Esophagus squamous epithelium (tissue), 5 donors: ENCODE data around the gene TMEM163. TPM values are rescaled to one million over a fixed set of nuclear protein-coding genes. Genes with fewer than 3 reads are reported as not detected.

Source experiments
- DNase-seq: peaks from one replicate; lab custom pipeline; 2025; lab: John Stamatoyannopoulos, UW
- H3K27ac ChIP-seq, 4 donors: fragments of 200-600 bp; sonication (generic); one replicate each; pipeline ENCODE4 v1.5.1; 2016 to 2019; ENCODE audit warnings: mild to moderate bottlenecking in 1 of 4
- H3K27me3 ChIP-seq, 4 donors: fragments of 200-600 bp; sonication (generic); 1 replicate in 3 of 4; 2 replicates in 1 of 4; pipeline versions ENCODE4 v1.5.1 to v1.6.0; 2017 to 2021; ENCODE audit warnings: antibody characterized with exemption in 1 of 4
- H3K36me3 ChIP-seq, 3 donors: fragments of 200-600 bp; sonication (generic); one replicate each; pipeline ENCODE4 v1.5.1; 2016 to 2019
- H3K4me1 ChIP-seq, 3 donors: fragments of 200-600 bp; sonication (generic); one replicate each; pipeline ENCODE4 v1.5.1; 2017 to 2019
- H3K4me3 ChIP-seq, 4 donors: fragments of 200-600 bp; sonication (generic); 1 replicate in 3 of 4; 2 replicates in 1 of 4; pipeline ENCODE4 v1.5.1; 2016 to 2019; ENCODE audit warnings: mild to moderate bottlenecking in 2 of 4, moderate library complexity in 1 of 4
- H3K9me3 ChIP-seq, 3 donors: fragments of 200-600 bp; sonication (generic); one replicate each; pipeline ENCODE4 v1.5.1; 2016 to 2019
- POLR2A ChIP-seq, 4 donors: fragments of 450-650 bp; IDR thresholded peaks; one replicate each; pipeline ENCODE4 v1.6.1; 2017; ENCODE audit warnings: antibody characterized with exemption in 4 of 4, mild to moderate bottlenecking in 4 of 4, moderate library complexity in 3 of 4
- WGBS, 2 donors: methylation state at CpG; one replicate each; pipeline ENCODE4 v1.1.5; 2018; 5-methylcytosine and 5-hydroxymethylcytosine counted together
- intact Hi-C: fragments of 100-400 bp; cut with DNase I; formaldehyde crosslinking; loops from one replicate; pipeline ENCODE4 v1.15.0; 2022
- total RNA-seq, 4 donors: library from RNA; depleted of rRNA; stranded (reverse); fragments of >200 nt; gene quantifications; one replicate each; pipeline ENCODE4 v1.1.0, GENCODE V29; 2016
- TF ChIP-seq, protein P1 (sequence below), 6 experiments: fragments of 450-650 bp in 4 of 6; fragments of 200-600 bp in 2 of 6; sonication (generic) in 2 of 6; IDR thresholded peaks; one replicate each; pipeline ENCODE4 v1.5.1; 2016 to 2019; ENCODE audit warnings: antibody characterized with exemption in 6 of 6, mild to moderate bottlenecking in 4 of 6, moderate library complexity in 4 of 6
- donor health status: DM: yes; HTN: yes; CAD: no.

The TMEM163 gene
- total RNA-seq, 4 donors from 2014 or later: 0.09 to 0.19 (median 0.12) TPM; not detected in 1

DNA sequence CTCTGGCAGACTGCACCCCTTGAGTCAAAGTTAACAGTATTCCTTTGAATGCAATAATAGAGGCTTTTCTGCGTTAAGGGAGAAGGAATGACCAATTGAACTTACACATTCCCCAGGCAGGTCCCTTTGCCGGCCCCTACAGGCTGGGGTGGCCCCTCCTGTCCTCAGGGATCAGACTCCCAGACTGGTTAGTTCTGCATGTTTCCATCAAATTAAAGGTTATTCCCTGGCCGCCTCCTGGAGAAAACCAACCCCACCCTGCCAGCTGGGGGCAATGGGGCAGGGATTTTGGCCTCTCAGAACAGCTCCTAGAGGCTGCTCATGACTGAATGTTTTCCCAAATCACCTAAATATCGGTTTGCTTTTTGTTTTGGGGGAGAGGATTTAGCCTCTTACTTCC is 265.3 kb downstream of the TMEM163 start:
- Histone ChIP-seq H3K9me3 (no peaks in the 10 kb centered on the region), H3K4me3 (no peak overlapping the region), H3K36me3 (peaks cover 0 to 20% (median 0%) of the 10 kb centered on the region in 3 donors), H3K4me1 (no peaks in the 10 kb centered on the region), H3K27ac (no peak overlapping the region), H3K27me3 (no peaks in the 10 kb centered on the region)
- WGBS, 2 donors: 86 to 87% methylated on average over 4 of the region's 4 CpGs
- TF ChIP-seq, protein P1, sequence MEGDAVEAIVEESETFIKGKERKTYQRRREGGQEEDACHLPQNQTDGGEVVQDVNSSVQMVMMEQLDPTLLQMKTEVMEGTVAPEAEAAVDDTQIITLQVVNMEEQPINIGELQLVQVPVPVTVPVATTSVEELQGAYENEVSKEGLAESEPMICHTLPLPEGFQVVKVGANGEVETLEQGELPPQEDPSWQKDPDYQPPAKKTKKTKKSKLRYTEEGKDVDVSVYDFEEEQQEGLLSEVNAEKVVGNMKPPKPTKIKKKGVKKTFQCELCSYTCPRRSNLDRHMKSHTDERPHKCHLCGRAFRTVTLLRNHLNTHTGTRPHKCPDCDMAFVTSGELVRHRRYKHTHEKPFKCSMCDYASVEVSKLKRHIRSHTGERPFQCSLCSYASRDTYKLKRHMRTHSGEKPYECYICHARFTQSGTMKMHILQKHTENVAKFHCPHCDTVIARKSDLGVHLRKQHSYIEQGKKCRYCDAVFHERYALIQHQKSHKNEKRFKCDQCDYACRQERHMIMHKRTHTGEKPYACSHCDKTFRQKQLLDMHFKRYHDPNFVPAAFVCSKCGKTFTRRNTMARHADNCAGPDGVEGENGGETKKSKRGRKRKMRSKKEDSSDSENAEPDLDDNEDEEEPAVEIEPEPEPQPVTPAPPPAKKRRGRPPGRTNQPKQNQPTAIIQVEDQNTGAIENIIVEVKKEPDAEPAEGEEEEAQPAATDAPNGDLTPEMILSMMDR (IDR thresholded peaks at IDR 0.05): no peak
- TF ChIP-seq POLR2A (IDR thresholded peaks at IDR 0.05): no peak
- DNase-seq: no peak
- intact Hi-C loops: no loop called here

DNA sequence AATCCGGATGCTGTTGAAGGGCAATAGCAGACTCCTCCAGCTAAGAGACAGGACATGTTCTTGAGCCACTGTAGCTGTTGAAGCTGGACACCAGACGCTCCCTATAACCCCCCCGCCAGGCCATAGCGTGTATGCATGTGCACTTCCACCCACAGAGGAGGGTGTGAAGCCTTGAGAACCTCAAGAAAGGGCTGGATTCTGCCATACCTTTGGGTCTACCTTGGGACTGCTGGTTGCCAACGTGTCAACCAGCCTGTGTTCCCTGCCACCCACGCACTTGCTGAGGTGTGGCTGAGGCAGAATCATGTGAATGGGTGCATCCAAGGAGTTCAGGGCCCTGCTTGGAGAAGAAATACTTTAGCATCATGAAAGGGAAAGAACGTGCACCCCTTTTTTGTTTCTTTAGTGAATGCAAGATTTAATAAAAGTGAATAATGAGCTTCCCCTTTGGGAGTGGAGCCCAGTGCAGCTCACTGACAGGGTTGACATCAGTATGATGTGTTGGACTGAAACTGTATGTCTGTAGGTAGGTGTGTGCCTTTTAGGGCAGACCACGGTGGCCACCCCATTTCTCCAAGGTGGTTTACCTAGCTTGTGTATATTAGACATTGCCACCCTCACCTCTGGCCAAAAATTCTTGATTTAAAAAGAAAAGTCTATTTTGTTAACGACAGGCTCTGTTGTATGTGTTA is 266.6 kb downstream of the TMEM163 start:
- Histone ChIP-seq H3K27ac (no peak overlapping the region), H3K4me3 (no peak overlapping the region), H3K36me3 (peaks cover 0 to 33% (median 0%) of the 10 kb centered on the region in 3 donors), H3K9me3 (no peaks in the 10 kb centered on the region), H3K27me3 (no peaks in the 10 kb centered on the region), H3K4me1 (no peaks in the 10 kb centered on the region)
- intact Hi-C loops: no loop called here
- TF ChIP-seq POLR2A (IDR thresholded peaks at IDR 0.05): no peak
- TF ChIP-seq, protein P1 (IDR thresholded peaks at IDR 0.05): no peak
- WGBS, 2 donors: 77 to 91% methylated on average over 7 to 8 of the region's 9 CpGs
- no peak for DNase-seq

DNA sequence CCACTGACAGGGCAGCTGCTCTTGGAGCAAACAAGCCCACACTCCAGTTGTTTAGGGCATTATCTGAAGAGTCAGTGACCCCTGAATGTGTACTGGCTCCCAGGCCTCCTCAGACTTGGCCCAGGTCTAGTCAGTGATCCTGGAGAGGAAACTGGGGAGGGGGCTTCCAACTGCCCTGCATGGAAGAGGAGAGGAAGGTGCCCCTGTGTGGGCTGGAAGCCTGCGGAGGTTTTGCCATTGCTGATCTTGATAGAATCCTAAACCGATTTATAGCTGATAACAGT is 267.5 kb downstream of the TMEM163 start:
- DNase-seq: no peak
- no peaks in the 10 kb centered on the region for H3K9me3 ChIP-seq
- TF ChIP-seq POLR2A (IDR thresholded peaks at IDR 0.05): no peak
- TF ChIP-seq, protein P1 (IDR thresholded peaks at IDR 0.05): no peak
- no peak overlapping the region for H3K27ac ChIP-seq
- peaks cover 0 to 40% (median 0%) of the 10 kb centered on the region in 3 donors for H3K36me3 ChIP-seq
- WGBS, 2 donors: 71 to 75% methylated on average over 2 of the region's 2 CpGs
- H3K4me3 ChIP-seq: no peak overlapping the region
- H3K4me1 ChIP-seq: peaks cover 0 to 6% (median 0%) of the 10 kb centered on the region in 3 donors
- intact Hi-C loops: no loop called here
- H3K27me3 ChIP-seq: no peaks in the 10 kb centered on the region

DNA sequence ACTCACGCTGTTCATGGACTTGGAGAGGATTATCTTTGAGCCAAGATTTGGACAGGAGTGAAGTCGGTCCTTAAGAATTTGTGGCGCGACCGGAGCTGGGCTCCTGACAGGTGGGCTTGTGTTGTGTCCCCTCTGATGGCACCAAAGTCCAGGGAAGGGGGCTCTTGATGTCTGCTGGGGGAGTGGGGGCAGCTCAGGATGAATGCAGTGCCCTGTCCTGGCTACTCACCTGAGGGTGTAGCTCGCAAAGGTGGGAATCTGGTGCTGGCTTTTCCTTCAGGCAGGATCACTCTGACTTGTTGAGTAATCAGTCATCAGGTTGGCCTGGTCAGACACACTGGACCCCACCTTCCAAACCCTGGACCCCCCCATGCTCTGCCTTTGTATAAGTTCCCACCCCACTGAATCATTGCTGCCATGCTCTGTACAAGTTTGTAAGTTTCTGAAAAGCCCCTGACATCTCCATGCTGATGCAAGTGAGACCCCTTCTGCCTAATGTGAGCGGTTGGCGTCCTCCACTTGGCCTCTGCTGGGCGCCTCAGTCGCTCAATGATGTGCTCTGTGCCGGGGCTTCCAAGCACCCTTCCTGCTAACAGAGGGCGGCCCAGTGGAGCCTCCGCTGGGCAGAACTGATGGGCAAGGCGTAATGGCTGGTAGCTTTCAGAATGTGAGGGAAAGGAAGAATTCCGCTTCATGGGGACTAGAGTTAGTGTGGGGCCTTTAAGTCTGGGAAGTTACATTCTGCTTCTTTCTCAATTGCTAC is 268.9 kb downstream of the TMEM163 start:
- H3K27ac ChIP-seq: no peak overlapping the region
- intact Hi-C loops: no loop called here

More for the DNA sequence above, 268.9 kb downstream of the TMEM163 start:
- H3K4me3 ChIP-seq: no peak overlapping the region
- WGBS, 2 donors: 90 to 98% methylated on average over 6 to 9 of the region's 15 CpGs
- peaks cover 0 to 14% (median 0%) of the 10 kb centered on the region in 3 donors for H3K4me1 ChIP-seq
- DNase-seq: no peak
- H3K9me3 ChIP-seq: no peaks in the 10 kb centered on the region
- TF ChIP-seq, protein P1 (IDR thresholded peaks at IDR 0.05): no peak
- TF ChIP-seq POLR2A (IDR thresholded peaks at IDR 0.05): no peak
- H3K27me3 ChIP-seq: no peaks in the 10 kb centered on the region
- H3K36me3 ChIP-seq: peaks cover 0 to 48% (median 0%) of the 10 kb centered on the region in 3 donors
